H1 (cell line): ENCODE results near the gene HPN. TPM values are rescaled to one million over a fixed set of nuclear protein-coding genes. Genes with fewer than 3 reads are reported as not detected.

Source experiments
- BCL11A ChIP-seq, 2 experiments: IDR thresholded peaks; one replicate each; pipeline ENCODE4 v1.6.1; 2011; ENCODE audit warnings: low read depth in 2 of 2, low read length in 2 of 2, mild to moderate bottlenecking in 2 of 2
- CBX8 ChIP-seq: fragments of 300-800, 300-1000 bp; sonication (generic); IDR thresholded peaks from 2 replicates; pipeline ENCODE4 v1.7.1; 2016; ENCODE audit warnings: low read depth, low read length, borderline replicate concordance
- CHD2 ChIP-seq: IDR thresholded peaks from 2 replicates; pipeline ENCODE4 v1.6.1; 2012; ENCODE audit warnings: low read length, improper control_type of control experiment
- HDAC6 ChIP-seq: IDR thresholded peaks from one replicate; pipeline ENCODE4 v1.7.1; 2012; ENCODE audit warnings: low read depth, mild to moderate bottlenecking, inconsistent platforms, low read length, moderate library complexity
- POU5F1 ChIP-seq: IDR thresholded peaks from 2 replicates; pipeline ENCODE4 v1.6.1; 2011; ENCODE audit warnings: low read depth, mild to moderate bottlenecking, low read length, moderate library complexity
- RFX5 ChIP-seq: IDR thresholded peaks from 2 replicates; pipeline ENCODE4 v1.6.1; 2011; ENCODE audit warnings: low read depth, low read length, improper control_type of control experiment, borderline replicate concordance
- RXRA ChIP-seq: IDR thresholded peaks from 2 replicates; pipeline ENCODE4 v1.6.1; 2011; ENCODE audit warnings: low read depth, mild to moderate bottlenecking, low read length, moderate library complexity; ENCODE audit not compliant: insufficient read depth
- SP2 ChIP-seq: IDR thresholded peaks from 2 replicates; pipeline ENCODE4 v1.6.1; 2012; ENCODE audit warnings: mild to moderate bottlenecking, low read length, inconsistent platforms
- SRF ChIP-seq: IDR thresholded peaks from 2 replicates; pipeline ENCODE4 v1.6.1; 2011; ENCODE audit warnings: mild to moderate bottlenecking, low read depth, low read length, moderate library complexity
- TCF12 ChIP-seq: IDR thresholded peaks from 2 replicates; pipeline ENCODE4 v1.6.1; 2011; ENCODE audit warnings: low read depth, mild to moderate bottlenecking, low read length
- polyA plus RNA-seq, 7 experiments: library from polyadenylated mRNA; depleted of rRNA in 3 of 7; stranded (reverse) in 5 of 7; unstranded in 2 of 7; fragments of >200 nt in 5 of 7; fragments of 200-250 nt in 2 of 7; gene quantifications; 1 replicate in 5 of 7; 2 replicates in 1 of 7; 4 replicates in 1 of 7; pipeline versions ENCODE4 v1.2.1 to v1.2.3, GENCODE V29; 2011 to 2013; ENCODE audit warnings: missing spikeins in 2 of 7, mixed read lengths in 2 of 7
- total RNA-seq: library from RNA; stranded (reverse); fragmentation: NEBNext Ultra II Directional; extraction: Animal tissue kit (Norgen Biotek cat#: 25700); gene quantifications from 2 replicates; pipeline ENCODE4 v1.2.1, GENCODE V29; 2021
- TF ChIP-seq, protein P1 (sequence below): fragments of 300-600 bp; sonication (generic); IDR thresholded peaks from 2 replicates; pipeline ENCODE4 v1.7.1; 2012; ENCODE audit warnings: low read length, moderate library complexity, mild to moderate bottlenecking, inconsistent platforms; ENCODE audit not compliant: insufficient replicate concordance
- TF ChIP-seq, protein P2 (sequence below): IDR thresholded peaks from 2 replicates; pipeline ENCODE4 v1.6.1; 2012; ENCODE audit warnings: inconsistent platforms

Gene HPN
- total and polyA plus RNA-seq, 2 of the 8 experiments (the other 6 are each of a cell fraction or from before 2014, with no cell fraction given), result 14.7 to 33.7 TPM

- TF ChIP-seq, protein P1, sequence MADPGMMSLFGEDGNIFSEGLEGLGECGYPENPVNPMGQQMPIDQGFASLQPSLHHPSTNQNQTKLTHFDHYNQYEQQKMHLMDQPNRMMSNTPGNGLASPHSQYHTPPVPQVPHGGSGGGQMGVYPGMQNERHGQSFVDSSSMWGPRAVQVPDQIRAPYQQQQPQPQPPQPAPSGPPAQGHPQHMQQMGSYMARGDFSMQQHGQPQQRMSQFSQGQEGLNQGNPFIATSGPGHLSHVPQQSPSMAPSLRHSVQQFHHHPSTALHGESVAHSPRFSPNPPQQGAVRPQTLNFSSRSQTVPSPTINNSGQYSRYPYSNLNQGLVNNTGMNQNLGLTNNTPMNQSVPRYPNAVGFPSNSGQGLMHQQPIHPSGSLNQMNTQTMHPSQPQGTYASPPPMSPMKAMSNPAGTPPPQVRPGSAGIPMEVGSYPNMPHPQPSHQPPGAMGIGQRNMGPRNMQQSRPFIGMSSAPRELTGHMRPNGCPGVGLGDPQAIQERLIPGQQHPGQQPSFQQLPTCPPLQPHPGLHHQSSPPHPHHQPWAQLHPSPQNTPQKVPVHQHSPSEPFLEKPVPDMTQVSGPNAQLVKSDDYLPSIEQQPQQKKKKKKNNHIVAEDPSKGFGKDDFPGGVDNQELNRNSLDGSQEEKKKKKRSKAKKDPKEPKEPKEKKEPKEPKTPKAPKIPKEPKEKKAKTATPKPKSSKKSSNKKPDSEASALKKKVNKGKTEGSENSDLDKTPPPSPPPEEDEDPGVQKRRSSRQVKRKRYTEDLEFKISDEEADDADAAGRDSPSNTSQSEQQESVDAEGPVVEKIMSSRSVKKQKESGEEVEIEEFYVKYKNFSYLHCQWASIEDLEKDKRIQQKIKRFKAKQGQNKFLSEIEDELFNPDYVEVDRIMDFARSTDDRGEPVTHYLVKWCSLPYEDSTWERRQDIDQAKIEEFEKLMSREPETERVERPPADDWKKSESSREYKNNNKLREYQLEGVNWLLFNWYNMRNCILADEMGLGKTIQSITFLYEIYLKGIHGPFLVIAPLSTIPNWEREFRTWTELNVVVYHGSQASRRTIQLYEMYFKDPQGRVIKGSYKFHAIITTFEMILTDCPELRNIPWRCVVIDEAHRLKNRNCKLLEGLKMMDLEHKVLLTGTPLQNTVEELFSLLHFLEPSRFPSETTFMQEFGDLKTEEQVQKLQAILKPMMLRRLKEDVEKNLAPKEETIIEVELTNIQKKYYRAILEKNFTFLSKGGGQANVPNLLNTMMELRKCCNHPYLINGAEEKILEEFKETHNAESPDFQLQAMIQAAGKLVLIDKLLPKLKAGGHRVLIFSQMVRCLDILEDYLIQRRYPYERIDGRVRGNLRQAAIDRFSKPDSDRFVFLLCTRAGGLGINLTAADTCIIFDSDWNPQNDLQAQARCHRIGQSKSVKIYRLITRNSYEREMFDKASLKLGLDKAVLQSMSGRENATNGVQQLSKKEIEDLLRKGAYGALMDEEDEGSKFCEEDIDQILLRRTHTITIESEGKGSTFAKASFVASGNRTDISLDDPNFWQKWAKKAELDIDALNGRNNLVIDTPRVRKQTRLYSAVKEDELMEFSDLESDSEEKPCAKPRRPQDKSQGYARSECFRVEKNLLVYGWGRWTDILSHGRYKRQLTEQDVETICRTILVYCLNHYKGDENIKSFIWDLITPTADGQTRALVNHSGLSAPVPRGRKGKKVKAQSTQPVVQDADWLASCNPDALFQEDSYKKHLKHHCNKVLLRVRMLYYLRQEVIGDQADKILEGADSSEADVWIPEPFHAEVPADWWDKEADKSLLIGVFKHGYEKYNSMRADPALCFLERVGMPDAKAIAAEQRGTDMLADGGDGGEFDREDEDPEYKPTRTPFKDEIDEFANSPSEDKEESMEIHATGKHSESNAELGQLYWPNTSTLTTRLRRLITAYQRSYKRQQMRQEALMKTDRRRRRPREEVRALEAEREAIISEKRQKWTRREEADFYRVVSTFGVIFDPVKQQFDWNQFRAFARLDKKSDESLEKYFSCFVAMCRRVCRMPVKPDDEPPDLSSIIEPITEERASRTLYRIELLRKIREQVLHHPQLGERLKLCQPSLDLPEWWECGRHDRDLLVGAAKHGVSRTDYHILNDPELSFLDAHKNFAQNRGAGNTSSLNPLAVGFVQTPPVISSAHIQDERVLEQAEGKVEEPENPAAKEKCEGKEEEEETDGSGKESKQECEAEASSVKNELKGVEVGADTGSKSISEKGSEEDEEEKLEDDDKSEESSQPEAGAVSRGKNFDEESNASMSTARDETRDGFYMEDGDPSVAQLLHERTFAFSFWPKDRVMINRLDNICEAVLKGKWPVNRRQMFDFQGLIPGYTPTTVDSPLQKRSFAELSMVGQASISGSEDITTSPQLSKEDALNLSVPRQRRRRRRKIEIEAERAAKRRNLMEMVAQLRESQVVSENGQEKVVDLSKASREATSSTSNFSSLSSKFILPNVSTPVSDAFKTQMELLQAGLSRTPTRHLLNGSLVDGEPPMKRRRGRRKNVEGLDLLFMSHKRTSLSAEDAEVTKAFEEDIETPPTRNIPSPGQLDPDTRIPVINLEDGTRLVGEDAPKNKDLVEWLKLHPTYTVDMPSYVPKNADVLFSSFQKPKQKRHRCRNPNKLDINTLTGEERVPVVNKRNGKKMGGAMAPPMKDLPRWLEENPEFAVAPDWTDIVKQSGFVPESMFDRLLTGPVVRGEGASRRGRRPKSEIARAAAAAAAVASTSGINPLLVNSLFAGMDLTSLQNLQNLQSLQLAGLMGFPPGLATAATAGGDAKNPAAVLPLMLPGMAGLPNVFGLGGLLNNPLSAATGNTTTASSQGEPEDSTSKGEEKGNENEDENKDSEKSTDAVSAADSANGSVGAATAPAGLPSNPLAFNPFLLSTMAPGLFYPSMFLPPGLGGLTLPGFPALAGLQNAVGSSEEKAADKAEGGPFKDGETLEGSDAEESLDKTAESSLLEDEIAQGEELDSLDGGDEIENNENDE, result no peak
- no peak for TF ChIP-seq SP2
- TF ChIP-seq, protein P2, sequence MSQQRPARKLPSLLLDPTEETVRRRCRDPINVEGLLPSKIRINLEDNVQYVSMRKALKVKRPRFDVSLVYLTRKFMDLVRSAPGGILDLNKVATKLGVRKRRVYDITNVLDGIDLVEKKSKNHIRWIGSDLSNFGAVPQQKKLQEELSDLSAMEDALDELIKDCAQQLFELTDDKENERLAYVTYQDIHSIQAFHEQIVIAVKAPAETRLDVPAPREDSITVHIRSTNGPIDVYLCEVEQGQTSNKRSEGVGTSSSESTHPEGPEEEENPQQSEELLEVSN, result no peak
- TF ChIP-seq SRF, result no peak
- TF ChIP-seq CHD2, result no peak
- no peak for TF ChIP-seq POU5F1
- TF ChIP-seq TCF12, result no peak
- TF ChIP-seq HDAC6, result no peak
- no peak for TF ChIP-seq RFX5
- TF ChIP-seq CBX8, result no peak
- no peak for TF ChIP-seq RXRA
- TF ChIP-seq BCL11A (IDR thresholded peaks at IDR 0.05; ENCODE audit: low read depth in 2 of 2, low read length in 2 of 2), result no peak
These were observed 20.5 kb upstream of the HPN start (continued) for GRCh38 chr19:35021016-35021415.
